Choroid plexus epithelial cell (primary cell): ENCODE results near the gene PIGH.

ENCODE experiments used
- DNase-seq: peaks from one replicate; pipeline ENCODE4 v3.0.0-alpha.2; 2010; ENCODE audit warnings: low read depth
- H3K4me3 ChIP-seq: 2 replicates; pipeline ENCODE4 v1.5.1; 2011; ENCODE audit warnings: low read depth, mild to moderate bottlenecking, control low read depth, low read length, moderate library complexity
- TF ChIP-seq, protein P1 (sequence below): conservative IDR thresholded peaks from 2 replicates; pipeline ENCODE4 v1.5.1; 2011; ENCODE audit warnings: low read depth, mild to moderate bottlenecking, control low read depth, inconsistent platforms, low read length, moderate library complexity

Gene PIGH

GRCh38 chr14:67562025-67562775 is 37.9 kb downstream of the PIGH start:
- TF ChIP-seq, protein P1, sequence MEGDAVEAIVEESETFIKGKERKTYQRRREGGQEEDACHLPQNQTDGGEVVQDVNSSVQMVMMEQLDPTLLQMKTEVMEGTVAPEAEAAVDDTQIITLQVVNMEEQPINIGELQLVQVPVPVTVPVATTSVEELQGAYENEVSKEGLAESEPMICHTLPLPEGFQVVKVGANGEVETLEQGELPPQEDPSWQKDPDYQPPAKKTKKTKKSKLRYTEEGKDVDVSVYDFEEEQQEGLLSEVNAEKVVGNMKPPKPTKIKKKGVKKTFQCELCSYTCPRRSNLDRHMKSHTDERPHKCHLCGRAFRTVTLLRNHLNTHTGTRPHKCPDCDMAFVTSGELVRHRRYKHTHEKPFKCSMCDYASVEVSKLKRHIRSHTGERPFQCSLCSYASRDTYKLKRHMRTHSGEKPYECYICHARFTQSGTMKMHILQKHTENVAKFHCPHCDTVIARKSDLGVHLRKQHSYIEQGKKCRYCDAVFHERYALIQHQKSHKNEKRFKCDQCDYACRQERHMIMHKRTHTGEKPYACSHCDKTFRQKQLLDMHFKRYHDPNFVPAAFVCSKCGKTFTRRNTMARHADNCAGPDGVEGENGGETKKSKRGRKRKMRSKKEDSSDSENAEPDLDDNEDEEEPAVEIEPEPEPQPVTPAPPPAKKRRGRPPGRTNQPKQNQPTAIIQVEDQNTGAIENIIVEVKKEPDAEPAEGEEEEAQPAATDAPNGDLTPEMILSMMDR, result no peak
- DNase-seq, result no peak
- H3K4me3 ChIP-seq, result no peak overlapping the region

- no peak overlapping the region for H3K4me3 ChIP-seq
- TF ChIP-seq, protein P1, result peak; percentile 3
- peak; percentile 11 for DNase-seq
These were observed 40.4 kb downstream of the PIGH start for GRCh38 chr14:67559639-67560038.

GRCh38 chr14:67557656-67558055 is 42.4 kb downstream of the PIGH start:
- H3K4me3 ChIP-seq, result no peak overlapping the region
- TF ChIP-seq, protein P1, result no peak
- no peak for DNase-seq

GRCh38 chr14:67557118-67557517 is 43.0 kb downstream of the PIGH start:
- peak; percentile 58 for DNase-seq
- TF ChIP-seq, protein P1, result no peak
- H3K4me3 ChIP-seq, result no peak overlapping the region

DNA sequence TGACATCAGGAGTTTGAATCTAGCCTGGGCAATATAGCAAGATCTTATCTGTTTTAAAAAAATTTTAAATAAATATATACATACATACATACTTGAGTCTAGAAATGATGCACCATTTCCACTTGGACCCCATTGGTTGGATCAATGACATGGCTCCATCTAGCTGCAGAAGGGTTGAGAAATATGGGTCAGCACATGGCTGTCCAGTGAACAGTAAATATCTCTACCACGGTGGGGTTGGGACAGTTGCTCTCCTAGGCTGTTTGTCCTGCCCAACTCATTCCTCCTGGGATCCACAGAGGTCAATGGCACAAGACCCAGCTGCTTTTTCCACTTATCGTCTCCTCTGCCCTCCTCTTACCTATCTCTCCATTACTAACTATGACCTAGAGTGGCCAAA is 43.4 kb downstream of the PIGH start:
- DNase-seq, result no peak
- no peak overlapping the region for H3K4me3 ChIP-seq
- TF ChIP-seq, protein P1, result peak; percentile 9

DNA sequence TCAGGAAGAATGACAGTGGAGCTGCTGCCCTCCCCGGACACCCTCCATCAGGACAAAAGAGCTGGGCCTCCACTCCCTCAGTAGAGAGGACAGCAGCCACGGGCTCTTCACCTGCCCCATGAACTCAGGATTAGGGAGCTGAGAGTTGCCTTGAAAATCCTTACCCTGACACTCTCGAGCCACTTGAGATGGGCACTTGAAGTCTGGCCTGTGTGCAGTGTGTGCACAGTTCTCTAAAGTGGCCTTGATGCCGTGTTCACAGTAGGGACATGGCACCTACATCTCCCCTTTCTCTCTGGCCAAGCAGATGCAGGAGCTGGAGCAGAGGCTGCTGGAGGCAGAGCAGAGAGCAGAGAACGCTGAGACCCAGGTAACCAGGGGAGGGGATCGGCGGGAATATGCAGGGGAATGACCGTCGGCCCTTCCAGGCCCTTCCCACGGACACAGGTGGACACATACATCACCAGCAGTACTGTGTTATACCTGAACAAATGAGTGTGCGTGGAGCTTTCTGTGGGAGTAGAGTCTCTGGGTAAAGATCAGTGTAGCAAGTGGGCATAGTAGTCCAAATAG is 44.5 kb downstream of the PIGH start:
- no peak overlapping the region for H3K4me3 ChIP-seq
- TF ChIP-seq, protein P1, result no peak
- no peak for DNase-seq

GRCh38 chr14:67554341-67554740 is 45.7 kb downstream of the PIGH start:
- no peak for DNase-seq
- TF ChIP-seq, protein P1, result no peak
- H3K4me3 ChIP-seq, result no peak overlapping the region
